Measurements from ENCODE around the gene ALG14. TPM values are rescaled to one million over a fixed set of nuclear protein-coding genes. Genes with fewer than 3 reads are reported as not detected.

The ALG14 gene
- polyA plus RNA-seq, 1 donor from 2014 or later: 2.6 TPM

DNA sequence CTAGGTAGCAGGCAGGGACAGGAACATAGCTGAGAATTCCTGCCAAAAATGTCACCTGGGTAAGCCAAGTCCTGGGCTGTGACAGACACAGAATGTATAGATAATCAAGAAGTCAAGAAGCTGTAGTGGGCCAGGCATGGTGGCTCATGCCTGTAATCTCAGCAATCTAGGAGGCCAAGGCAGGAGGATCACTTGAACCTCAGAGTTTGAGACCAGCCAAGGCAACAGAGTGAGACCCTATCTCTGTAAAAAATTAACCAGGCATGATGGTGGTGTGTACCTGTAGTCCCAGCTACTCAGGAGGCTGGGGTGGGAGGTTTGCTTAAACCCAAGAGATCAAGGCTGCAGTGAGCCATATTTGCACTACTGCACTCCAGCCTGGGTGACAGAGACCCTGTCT, 3.3 kb upstream of the ALG14 start (continued):
- TF ChIP-seq, protein P1, sequence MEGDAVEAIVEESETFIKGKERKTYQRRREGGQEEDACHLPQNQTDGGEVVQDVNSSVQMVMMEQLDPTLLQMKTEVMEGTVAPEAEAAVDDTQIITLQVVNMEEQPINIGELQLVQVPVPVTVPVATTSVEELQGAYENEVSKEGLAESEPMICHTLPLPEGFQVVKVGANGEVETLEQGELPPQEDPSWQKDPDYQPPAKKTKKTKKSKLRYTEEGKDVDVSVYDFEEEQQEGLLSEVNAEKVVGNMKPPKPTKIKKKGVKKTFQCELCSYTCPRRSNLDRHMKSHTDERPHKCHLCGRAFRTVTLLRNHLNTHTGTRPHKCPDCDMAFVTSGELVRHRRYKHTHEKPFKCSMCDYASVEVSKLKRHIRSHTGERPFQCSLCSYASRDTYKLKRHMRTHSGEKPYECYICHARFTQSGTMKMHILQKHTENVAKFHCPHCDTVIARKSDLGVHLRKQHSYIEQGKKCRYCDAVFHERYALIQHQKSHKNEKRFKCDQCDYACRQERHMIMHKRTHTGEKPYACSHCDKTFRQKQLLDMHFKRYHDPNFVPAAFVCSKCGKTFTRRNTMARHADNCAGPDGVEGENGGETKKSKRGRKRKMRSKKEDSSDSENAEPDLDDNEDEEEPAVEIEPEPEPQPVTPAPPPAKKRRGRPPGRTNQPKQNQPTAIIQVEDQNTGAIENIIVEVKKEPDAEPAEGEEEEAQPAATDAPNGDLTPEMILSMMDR (IDR thresholded peaks at IDR 0.05; ENCODE audit: poor library complexity, severe bottlenecking): no peak
- no peak for TF ChIP-seq SMC3 (conservative IDR thresholded peaks at IDR 0.05; ENCODE audit: poor library complexity)

DNA sequence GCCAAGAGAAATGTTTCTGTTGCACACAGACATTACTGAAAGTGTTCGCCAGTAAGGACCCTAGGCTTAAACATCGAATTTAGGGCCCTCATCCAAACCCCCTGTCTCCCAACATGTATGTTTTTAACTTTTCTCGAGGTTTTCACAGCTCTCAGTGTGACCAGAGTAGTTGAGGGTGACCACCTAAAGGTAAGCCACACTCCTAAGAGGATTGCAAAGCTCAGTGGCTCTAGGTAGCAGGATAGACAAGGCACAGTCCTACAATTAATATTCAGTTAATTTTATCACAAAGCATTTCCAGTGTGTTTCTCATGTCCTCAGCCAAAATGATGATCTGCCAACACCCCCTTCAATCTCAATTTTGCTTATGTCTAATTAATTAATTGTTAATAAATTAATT, 695 bp upstream of the ALG14 start:
- H3K79me2 ChIP-seq (replicated peaks; ENCODE audit: insufficient read depth, low read length): no peaks in the 10 kb centered on the region
- H3K4me2 ChIP-seq (ENCODE audit: low read length): peak overlapping the region; percentile 77
- no peaks in the 10 kb centered on the region for H3K9me2 ChIP-seq (ENCODE audit: insufficient read depth, low read length)
- TF ChIP-seq POLR2AphosphoS5 (IDR thresholded peaks at IDR 0.05): no peak
- TF ChIP-seq SMC3 (conservative IDR thresholded peaks at IDR 0.05; ENCODE audit: poor library complexity): no peak
- TF ChIP-seq, protein P2, sequence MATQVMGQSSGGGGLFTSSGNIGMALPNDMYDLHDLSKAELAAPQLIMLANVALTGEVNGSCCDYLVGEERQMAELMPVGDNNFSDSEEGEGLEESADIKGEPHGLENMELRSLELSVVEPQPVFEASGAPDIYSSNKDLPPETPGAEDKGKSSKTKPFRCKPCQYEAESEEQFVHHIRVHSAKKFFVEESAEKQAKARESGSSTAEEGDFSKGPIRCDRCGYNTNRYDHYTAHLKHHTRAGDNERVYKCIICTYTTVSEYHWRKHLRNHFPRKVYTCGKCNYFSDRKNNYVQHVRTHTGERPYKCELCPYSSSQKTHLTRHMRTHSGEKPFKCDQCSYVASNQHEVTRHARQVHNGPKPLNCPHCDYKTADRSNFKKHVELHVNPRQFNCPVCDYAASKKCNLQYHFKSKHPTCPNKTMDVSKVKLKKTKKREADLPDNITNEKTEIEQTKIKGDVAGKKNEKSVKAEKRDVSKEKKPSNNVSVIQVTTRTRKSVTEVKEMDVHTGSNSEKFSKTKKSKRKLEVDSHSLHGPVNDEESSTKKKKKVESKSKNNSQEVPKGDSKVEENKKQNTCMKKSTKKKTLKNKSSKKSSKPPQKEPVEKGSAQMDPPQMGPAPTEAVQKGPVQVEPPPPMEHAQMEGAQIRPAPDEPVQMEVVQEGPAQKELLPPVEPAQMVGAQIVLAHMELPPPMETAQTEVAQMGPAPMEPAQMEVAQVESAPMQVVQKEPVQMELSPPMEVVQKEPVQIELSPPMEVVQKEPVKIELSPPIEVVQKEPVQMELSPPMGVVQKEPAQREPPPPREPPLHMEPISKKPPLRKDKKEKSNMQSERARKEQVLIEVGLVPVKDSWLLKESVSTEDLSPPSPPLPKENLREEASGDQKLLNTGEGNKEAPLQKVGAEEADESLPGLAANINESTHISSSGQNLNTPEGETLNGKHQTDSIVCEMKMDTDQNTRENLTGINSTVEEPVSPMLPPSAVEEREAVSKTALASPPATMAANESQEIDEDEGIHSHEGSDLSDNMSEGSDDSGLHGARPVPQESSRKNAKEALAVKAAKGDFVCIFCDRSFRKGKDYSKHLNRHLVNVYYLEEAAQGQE (IDR thresholded peaks at IDR 0.05; ENCODE audit: borderline replicate concordance): no peak
- TF ChIP-seq EZH2 (IDR thresholded peaks at IDR 0.05; ENCODE audit: borderline replicate concordance, insufficient read depth, low read length, poor library complexity, severe bottlenecking): no peak
- no peak for TF ChIP-seq RAD21 (conservative IDR thresholded peaks at IDR 0.05)
- TF ChIP-seq EP300 (conservative IDR thresholded peaks at IDR 0.05; ENCODE audit: poor library complexity, severe bottlenecking): no peak
- TF ChIP-seq, protein P1 (IDR thresholded peaks at IDR 0.05; ENCODE audit: poor library complexity, severe bottlenecking): no peak
- no peak for TF ChIP-seq MXI1 (conservative IDR thresholded peaks at IDR 0.05; ENCODE audit: poor library complexity, severe bottlenecking)
- no peak for TF ChIP-seq TAF1 (IDR thresholded peaks at IDR 0.05; ENCODE audit: low read depth)
- H3F3A ChIP-seq (ENCODE audit: insufficient read depth, low read length, poor library complexity, severe bottlenecking): no peaks in the 10 kb centered on the region
- peak overlapping the region; percentile 89 for H3K27ac ChIP-seq (ENCODE audit: low read length)
- peak overlapping the region; percentile 73 for H3K4me3 ChIP-seq (ENCODE audit: low read length)
- H2AFZ ChIP-seq (ENCODE audit: low read depth, low read length): peak overlapping the region; percentile 90
- no peaks in the 10 kb centered on the region for H4K20me1 ChIP-seq (ENCODE audit: insufficient read depth)
- H3K27me3 ChIP-seq (ENCODE audit: insufficient read depth, low read depth, low read length): no peaks in the 10 kb centered on the region
- H3K9me3 ChIP-seq (ENCODE audit: low read length): no peaks in the 10 kb centered on the region
- no peaks in the 10 kb centered on the region for H3K36me3 ChIP-seq (ENCODE audit: insufficient read depth, low read length)
- peak overlapping the region; percentile 82 for H3K9ac ChIP-seq (ENCODE audit: low read length)

Measured in neural cell (in vitro differentiated cells).